Kidney epithelial cell (primary cell): ENCODE data around the gene SHKBP1. TPM values are rescaled to one million over a fixed set of nuclear protein-coding genes. Genes with fewer than 3 reads are reported as not detected.
"Not testable (repeated sequence)": the region's sequence is repeated elsewhere in the genome, so short reads cannot be mapped to it uniquely, and the experiment has no call there.

ENCODE experiments used
- DNase-seq: peaks from one replicate; pipeline ENCODE4 v3.0.0-alpha.2; 2010; ENCODE audit warnings: low read depth
- H3K27me3 ChIP-seq: 2 replicates; pipeline ENCODE4 v1.6.0; 2011; ENCODE audit warnings: low read length; ENCODE audit not compliant: control insufficient read depth, insufficient read depth
- H3K36me3 ChIP-seq: 2 replicates; pipeline ENCODE4 v1.5.1; 2011; ENCODE audit warnings: low read length; ENCODE audit not compliant: control insufficient read depth, insufficient read depth
- H3K4me3 ChIP-seq: 2 replicates; pipeline ENCODE4 v1.5.1; 2011; ENCODE audit warnings: low read depth, mild to moderate bottlenecking, control low read depth, low read length
- total RNA-seq: library from RNA; depleted of rRNA; stranded (reverse); fragments of >200 nt; gene quantifications from 2 replicates; pipeline ENCODE4 v1.2.3, GENCODE V29; 2015
- TF ChIP-seq, protein P1 (sequence below): IDR thresholded peaks from 2 replicates; pipeline ENCODE4 v1.5.1; 2011; ENCODE audit warnings: mild to moderate bottlenecking, moderate library complexity, low read length, control low read depth, inconsistent platforms; ENCODE audit not compliant: insufficient read depth, poor library complexity, severe bottlenecking

The SHKBP1 gene
- total RNA-seq, 1 donor from 2014 or later, result 105 TPM

DNA sequence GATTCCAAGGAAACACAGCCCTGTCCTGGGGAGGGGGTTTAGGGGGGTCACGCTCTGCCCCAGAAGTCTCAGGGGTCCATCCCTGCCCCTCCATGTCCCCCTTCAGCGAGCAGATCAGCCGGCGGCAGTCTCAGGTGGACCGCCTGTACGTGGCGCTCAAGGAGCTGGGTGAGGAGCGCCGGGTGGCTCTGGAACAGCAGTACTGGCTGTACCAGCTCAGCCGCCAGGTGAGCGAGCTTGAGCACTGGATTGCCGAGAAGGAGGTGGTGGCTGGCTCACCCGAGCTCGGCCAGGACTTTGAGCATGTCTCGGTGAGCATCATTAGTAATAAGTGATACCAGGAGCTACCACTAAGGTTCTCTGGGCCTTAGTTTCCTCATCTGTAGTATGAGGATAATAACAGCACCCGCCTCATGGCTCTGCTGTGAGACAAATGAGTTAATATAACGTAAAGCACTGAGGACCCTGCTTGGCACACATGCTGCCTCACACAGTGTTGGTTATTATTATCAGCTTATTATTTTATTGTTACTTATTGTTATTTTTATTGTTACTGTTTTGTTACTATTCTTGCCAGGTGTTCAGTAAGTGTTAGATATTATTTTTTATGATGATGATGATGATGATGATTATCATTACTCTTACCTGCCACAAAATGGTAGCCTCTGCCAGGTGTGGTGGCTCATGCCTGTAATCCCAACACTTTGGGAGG is 20.5 kb upstream of the SHKBP1 start:
- Histone ChIP-seq H3K27me3 (peaks cover 47% of the 10 kb centered on the region), H3K36me3 (no peaks in the 10 kb centered on the region), H3K4me3 (no peak overlapping the region)
- no peak for DNase-seq
- TF ChIP-seq, protein P1, sequence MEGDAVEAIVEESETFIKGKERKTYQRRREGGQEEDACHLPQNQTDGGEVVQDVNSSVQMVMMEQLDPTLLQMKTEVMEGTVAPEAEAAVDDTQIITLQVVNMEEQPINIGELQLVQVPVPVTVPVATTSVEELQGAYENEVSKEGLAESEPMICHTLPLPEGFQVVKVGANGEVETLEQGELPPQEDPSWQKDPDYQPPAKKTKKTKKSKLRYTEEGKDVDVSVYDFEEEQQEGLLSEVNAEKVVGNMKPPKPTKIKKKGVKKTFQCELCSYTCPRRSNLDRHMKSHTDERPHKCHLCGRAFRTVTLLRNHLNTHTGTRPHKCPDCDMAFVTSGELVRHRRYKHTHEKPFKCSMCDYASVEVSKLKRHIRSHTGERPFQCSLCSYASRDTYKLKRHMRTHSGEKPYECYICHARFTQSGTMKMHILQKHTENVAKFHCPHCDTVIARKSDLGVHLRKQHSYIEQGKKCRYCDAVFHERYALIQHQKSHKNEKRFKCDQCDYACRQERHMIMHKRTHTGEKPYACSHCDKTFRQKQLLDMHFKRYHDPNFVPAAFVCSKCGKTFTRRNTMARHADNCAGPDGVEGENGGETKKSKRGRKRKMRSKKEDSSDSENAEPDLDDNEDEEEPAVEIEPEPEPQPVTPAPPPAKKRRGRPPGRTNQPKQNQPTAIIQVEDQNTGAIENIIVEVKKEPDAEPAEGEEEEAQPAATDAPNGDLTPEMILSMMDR, result no peak

DNA sequence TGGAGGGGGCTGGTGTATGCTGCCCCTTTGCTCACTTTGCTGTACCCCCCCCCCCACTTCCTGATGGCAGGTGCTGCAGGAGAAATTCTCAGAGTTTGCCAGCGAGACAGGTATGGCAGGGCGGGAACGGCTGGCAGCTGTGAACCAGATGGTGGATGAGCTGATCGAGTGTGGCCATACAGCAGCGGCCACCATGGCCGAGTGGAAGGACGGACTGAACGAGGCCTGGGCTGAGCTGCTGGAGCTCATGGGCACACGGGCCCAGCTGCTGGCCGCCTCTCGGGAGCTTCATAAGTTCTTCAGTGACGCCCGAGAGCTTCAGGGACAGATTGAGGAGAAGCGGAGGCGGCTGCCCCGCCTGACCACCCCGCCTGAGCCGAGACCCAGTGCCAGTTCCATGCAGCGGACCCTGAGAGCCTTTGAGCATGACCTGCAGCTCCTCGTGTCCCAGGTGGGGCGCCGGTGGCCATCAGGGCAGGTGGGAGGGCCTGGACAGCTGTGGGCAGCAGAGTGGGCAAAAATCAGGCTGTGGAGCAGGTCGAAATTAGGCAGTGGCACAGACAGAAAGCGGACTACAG is 19.6 kb upstream of the SHKBP1 start:
- peaks cover 47% of the 10 kb centered on the region for H3K27me3 ChIP-seq
- TF ChIP-seq, protein P1, result no peak
- no peaks in the 10 kb centered on the region for H3K36me3 ChIP-seq
- DNase-seq, result no peak
- H3K4me3 ChIP-seq, result no peak overlapping the region

DNA sequence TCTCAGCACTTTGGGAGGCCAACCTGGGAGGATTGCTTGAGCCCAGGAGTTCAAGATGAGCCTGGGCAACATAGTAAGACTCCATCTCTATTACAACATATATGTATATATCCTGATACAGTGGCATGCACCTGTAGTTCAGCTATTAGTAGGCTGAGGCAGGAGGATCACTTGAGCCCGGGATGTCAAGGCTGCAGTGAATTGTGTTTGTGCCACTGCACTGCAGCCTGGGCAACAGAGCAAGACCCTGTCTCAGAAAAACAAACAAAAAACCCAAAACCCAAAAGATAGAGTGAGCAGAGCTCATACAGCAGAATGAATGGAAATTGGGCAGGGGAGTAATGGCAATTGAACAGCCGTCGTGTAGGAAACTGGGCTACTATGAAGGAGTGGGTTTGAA is 17.3 kb upstream of the SHKBP1 start:
- no peak for DNase-seq
- Histone ChIP-seq H3K4me3 (no peak overlapping the region), H3K36me3 (no peaks in the 10 kb centered on the region), H3K27me3 (peaks cover 30% of the 10 kb centered on the region)
- TF ChIP-seq, protein P1, result no peak

DNA sequence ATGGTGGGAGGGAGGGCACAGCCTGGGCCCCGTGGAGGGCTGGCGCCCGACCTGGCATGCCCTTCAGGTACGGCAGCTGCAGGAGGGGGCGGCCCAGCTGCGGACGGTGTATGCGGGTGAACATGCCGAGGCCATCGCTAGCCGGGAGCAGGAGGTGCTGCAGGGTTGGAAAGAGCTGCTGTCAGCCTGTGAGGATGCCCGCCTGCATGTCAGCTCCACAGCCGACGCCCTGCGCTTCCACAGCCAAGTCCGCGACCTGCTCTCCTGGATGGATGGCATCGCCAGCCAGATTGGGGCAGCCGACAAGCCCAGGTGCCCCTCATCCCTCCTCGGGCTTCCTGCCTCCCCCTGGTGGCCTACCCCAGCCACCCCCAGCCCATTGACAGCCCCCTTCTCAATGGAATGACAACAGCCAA is 16.6 kb upstream of the SHKBP1 start:
- TF ChIP-seq, protein P1, result no peak
- Histone ChIP-seq H3K27me3 (peaks cover 24% of the 10 kb centered on the region), H3K36me3 (no peaks in the 10 kb centered on the region), H3K4me3 (no peak overlapping the region)
- no peak for DNase-seq

DNA sequence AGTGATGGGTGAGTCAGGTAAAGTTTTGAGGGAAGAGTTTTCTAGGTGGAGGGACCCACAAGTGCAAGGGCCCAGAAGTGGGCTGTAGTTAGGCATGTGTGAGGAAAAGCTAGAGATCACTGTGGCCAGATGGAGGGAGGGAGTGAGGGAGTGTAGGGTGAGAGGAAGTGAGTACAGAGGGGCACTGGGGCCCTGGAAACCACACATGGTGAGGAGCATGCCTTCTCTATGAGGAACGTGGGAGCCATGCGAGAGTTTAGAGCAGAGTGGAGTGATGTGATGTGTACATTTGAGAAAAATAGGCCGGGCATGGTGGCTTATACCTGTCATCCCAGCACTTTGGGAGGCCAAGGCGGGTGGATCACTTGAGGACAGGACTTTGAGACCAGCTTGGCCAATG is 14.7 kb upstream of the SHKBP1 start:
- Histone ChIP-seq H3K36me3 (no peaks in the 10 kb centered on the region), H3K27me3 (peaks cover 22% of the 10 kb centered on the region), H3K4me3 (no peak overlapping the region)
- TF ChIP-seq, protein P1, result no peak
- DNase-seq, result no peak

DNA sequence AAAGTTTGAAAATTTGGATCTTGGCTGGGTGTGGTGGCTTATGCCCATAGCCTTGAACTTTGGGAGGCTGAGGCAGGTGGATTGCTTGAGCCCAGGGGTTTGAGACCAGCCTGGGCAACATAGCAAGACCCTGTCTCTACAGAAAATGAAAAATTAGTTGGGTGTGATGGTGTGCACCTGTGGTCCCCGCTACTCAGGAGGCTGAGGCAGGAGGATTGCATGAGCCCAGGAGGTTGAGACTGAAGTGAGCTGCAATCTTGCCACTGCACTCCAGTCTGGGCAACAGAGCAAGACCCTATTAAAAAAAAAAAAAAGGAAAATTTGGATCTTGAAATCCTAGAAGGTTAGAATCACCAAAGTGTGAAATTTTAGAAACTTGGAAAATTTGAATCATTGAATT is 12.1 kb upstream of the SHKBP1 start:
- H3K27me3 ChIP-seq, result peaks cover 34% of the 10 kb centered on the region
- H3K4me3 ChIP-seq, H3K36me3 ChIP-seq, DNase-seq: not testable (repeated sequence)
